Activated naive CD4-positive, alpha-beta T cell treated with anti-CD3 and anti-CD28 coated beads, Interleukin-2, amount 50 U/mL, for 16 hours (primary cell): Measurements from ENCODE around the gene SHISA4.
"Not testable (repeated sequence)": the region's sequence is repeated elsewhere in the genome, so short reads cannot be mapped to it uniquely, and the experiment has no call there.

ENCODE experiments used
- DNase-seq: peaks from one replicate; pipeline ENCODE4 v3.0.0-alpha.2; 2020

SHISA4 gene, protein sequence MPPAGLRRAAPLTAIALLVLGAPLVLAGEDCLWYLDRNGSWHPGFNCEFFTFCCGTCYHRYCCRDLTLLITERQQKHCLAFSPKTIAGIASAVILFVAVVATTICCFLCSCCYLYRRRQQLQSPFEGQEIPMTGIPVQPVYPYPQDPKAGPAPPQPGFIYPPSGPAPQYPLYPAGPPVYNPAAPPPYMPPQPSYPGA

DNA sequence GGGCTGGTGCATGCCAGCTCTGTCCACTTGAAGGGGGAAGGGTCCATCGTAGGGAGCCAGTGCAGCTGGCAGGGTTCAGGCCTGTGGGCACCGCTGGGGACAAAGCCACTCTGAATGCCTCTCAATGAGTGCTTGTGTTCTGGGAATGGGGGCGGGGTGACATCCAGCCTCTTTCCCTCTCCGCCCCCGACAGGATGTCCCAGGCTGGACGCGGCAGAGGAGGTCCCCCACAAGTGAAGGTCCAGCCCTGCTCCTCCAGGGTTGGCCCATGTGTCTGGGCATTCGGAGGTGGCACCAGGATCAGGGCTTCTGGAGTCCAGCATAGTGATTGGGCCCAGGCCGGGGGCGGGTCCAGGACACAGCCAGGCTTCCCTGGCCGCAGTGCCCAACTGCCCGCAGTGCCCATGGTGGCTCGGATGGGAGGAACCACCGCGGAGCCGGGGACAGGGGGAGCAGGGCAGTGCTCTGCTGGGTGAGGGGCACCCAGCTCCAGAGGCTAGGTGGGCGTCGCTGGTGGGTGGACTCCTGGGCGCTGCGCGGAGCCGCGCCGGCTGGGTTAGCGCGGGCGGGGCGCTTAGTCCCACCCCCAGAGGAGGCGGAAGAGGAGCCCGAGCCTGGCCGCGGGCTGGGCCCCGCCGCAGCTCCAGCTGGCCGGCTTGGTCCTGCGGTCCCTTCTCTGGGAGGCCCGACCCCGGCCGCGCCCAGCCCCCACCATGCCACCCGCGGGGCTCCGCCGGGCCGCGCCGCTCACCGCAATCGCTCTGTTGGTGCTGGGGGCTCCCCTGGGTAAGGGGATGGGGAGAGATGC is at the start of gene SHISA4:
Gene SHISA4 (plus strand): TSS at position 617 of the 808 bp plus-strand sequence. CDS start 97 bp downstream, at position 714.
- peak; percentile 37 for DNase-seq

DNA sequence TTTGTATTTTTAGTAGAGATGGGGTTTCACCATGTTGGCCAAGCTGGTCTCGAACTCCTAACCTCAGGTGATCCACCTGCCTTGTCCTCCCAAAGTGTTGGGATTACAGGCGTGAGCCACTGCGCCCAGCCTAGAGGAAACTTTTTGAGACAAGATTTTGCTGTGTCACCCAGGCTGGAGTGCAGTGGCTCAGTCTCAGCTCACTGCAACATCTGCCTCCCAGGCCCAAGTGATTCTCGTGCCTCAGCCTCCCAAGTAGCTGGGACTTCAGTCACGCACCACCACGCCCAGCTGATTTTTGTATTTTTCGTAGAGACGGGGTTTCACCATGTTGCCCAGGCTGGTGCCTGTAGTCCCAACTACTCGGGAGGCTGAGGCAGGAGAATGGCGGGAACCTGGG is 49.6 kb upstream of the SHISA4 start:
- not testable (repeated sequence) for DNase-seq

- DNase-seq, result no peak
Measured at GRCh38 chr1:201840055-201840454, 48.6 kb upstream of the SHISA4 start.

GRCh38 chr1:201840490-201840889 is 48.2 kb upstream of the SHISA4 start:
- no peak for DNase-seq

GRCh38 chr1:201841265-201841912 is 47.3 kb upstream of the SHISA4 start:
- DNase-seq, result no peak

GRCh38 chr1:201842472-201843027 is 46.1 kb upstream of the SHISA4 start:
- no peak for DNase-seq

GRCh38 chr1:201845331-201846083 is 43.2 kb upstream of the SHISA4 start:
- DNase-seq, result no peak

DNA sequence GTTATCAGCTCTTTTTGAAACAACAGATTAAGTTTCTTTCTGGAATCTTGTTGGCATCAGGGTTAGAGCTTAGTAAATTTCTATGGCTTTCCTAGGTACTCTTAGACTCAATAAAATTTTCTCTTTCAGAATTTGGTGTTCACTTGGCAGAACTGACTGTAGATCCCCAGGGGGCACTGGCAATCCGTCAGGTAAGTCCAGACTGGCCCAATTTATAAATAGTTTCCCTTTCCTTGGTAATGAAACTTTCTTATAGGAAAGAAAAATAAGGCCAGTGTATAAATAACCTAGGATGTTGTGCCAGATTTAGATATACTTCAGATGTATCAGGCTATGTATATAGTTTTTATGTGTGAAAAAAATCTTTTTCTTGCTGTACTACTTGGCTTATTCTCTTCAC is 41.5 kb upstream of the SHISA4 start:
- no peak for DNase-seq

DNA sequence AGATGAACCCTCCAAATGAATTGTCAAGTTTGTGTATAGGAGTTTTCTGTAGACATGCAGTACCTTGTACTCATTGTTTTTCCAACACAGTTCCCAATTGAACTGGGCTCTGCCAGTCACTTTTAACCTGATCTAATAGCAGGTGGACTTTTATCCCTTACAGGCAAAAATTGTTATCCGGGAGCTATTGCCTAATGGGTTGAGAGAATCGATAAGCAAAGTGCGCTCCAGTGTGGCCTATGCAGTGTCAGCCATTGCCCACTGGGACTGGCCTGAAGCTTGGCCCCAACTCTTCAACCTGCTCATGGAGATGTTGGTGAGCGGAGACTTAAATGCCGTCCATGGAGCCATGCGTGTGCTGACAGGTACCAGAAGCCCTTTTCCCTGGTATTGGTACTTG is 40.5 kb upstream of the SHISA4 start:
- no peak for DNase-seq

DNA sequence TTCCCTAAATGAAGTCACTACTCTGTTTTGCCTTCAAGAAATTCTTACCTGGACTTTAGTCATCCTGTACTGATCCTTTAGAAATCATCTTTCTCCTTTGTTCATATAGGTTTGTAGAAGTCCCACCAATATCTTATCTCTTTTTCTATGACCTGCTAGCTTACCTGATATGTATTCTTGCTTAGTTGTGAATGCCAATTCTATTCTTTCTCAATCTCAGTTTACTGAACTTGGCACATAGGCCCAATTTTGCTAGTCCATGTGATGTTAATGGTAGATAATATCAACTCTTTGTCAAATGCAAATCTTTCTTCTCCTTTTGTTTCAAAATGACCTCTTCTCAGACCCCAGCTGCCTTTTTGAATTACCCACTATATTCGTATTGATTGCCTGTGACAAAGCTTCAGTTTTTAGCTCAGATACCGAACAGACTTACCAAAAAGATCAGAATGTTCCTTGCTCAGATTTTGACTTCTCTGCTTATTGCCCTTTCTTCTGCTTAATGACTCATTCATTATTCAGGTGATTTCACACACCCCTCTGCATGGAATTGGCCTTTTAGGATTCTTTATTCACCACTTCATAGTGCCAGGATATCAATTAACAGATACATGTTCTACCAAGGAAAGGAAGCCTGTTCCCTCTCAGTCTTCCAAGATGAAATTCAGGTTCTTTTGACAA is 39.2 kb upstream of the SHISA4 start:
- DNase-seq, result no peak

- no peak for DNase-seq
Measured at GRCh38 chr1:201850053-201850397, 38.7 kb upstream of the SHISA4 start.

DNA sequence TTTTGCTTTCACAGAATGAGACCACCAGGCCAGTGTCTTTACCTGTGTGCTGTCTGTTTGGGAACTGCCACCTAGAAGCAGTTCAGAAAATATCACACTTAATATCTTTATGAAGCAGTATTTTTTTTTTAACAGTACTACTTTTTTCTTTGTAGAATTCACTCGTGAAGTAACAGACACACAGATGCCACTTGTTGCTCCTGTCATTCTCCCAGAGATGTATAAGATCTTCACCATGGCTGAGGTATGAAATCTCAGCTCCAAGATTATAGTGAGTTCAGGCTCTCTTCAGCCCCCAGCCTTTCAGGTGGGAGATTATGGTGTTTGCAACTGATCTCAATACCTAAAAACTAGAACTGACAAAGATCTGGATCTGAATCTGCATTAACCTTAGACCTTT is 36.7 kb upstream of the SHISA4 start:
- no peak for DNase-seq

- not testable (repeated sequence) for DNase-seq
Measured at GRCh38 chr1:201856722-201857121, 32.0 kb upstream of the SHISA4 start.

DNA sequence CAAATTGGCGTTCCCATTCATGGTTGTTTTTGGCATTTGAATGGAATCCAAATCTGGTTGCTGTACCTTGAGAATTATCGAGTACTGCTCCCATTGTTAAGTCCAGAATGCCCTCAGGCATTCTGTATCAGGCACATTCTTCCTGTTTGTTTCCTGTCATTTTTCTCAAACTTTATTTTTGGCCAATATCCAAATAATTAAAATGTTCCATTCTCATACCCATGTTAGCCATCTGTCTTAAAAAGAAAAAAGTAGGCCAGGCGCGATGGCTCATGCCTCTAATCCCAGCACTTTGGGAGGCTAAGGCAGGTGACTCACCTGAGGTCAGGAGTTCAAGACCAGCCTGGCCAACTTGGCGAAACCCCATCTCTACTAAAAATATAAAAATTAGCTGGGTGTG is 29.3 kb upstream of the SHISA4 start:
- DNase-seq, result no peak

GRCh38 chr1:201861448-201861847 is 27.2 kb upstream of the SHISA4 start:
- DNase-seq, result no peak

GRCh38 chr1:201870397-201870796 is 18.3 kb upstream of the SHISA4 start:
- DNase-seq, result no peak

- no peak for DNase-seq
Measured at GRCh38 chr1:201874672-201875071, 14.0 kb upstream of the SHISA4 start.

DNA sequence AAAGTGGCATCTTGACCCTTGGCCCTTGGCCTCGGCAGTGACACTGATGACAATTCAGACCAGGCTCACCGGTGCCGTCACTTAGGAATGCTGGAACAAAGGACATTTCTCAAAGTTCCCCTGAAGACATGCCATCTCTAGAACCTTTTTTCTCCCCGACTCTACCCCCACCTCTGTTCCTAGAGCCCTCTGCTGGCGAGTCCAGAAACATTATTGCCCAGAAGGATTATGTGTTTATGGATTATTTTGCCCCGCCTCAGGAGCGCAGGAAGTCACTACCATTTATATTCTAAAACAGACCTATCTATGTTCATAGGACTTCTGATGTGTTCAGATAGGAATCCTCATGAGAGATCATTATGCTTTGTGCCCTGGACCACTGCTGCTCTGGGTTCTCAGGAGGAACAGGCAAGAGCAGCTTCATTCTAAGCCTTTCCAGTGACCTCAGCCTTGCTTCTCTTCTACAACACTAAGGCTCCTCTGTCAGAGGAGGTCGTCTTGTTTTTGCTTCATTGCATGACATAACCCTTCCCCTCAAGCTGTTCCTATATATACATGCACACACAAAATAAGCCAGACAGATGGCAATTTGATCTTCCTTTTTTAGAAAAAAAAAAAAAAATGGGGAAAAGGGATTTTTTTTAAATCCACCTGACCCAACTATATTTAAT is 12.4 kb upstream of the SHISA4 start:
- DNase-seq, result no peak

- DNase-seq, result no peak
Measured at GRCh38 chr1:201877877-201878401, 10.8 kb upstream of the SHISA4 start.

DNA sequence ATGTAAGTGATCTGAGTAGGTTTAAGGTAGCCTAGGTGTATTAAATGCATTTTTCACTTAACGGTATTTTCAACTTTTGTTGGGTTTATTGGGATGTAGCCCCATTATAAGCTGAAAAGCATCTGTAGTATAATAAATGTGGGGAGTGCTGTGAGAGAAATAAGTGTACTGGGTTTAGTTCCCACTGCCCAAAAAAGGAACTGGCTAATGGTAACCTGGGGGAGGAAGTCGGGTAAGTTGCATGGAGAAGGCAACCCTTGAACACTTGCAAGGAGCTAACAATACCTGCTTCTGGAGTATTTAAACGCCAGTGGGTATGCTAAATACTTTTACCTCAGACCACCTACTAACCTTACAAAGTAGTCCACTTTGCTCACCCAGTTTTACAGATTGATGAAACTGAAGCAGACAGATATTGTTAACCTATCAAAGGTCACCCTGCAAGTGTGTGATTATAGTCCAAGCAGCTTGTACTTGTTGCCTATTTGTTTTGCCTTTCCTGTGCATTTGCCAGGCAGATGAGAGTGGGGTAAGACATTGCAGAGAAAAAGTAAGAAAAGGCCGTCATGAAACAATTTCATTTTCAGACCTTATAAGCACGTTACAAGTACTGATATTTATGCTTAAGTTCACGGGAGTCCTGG is 7.6 kb upstream of the SHISA4 start:
- DNase-seq, result no peak

DNA sequence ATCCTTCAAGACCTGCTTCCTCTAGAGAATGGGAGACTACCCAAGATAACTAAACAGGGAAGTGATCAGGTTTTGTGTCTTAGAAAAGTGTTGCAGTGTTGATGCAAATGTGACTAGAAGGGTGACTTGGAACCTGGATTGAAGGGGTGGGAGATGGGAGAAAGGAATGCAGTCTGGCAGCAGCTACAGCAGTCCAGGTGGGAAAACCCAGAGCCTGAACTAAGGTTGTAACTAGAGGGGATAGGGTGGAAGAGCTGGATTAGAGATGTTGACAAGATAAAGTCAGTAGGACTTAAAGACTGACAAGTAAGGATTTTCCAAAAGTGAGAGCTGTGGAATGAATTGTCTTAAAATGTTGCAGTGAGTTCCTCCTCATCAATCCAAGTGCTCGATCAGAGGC is 7.1 kb upstream of the SHISA4 start:
- DNase-seq, result no peak
